C4-2B (cell line): ENCODE measurements around the gene KRTAP19-8.

Experiments
- ZFX ChIP-seq: fragments of 450-650 bp; IDR thresholded peaks from 2 replicates; pipeline ENCODE4 v1.6.1; 2017
- TF ChIP-seq, protein P1 (sequence below): fragments of 450-650 bp; conservative IDR thresholded peaks from 2 replicates; pipeline ENCODE4 v1.5.1; 2017; ENCODE audit warnings: mild to moderate bottlenecking

GRCh38 chr21:31072533-31072932 is 34.3 kb upstream of the KRTAP19-8 start:
- TF ChIP-seq, protein P1, sequence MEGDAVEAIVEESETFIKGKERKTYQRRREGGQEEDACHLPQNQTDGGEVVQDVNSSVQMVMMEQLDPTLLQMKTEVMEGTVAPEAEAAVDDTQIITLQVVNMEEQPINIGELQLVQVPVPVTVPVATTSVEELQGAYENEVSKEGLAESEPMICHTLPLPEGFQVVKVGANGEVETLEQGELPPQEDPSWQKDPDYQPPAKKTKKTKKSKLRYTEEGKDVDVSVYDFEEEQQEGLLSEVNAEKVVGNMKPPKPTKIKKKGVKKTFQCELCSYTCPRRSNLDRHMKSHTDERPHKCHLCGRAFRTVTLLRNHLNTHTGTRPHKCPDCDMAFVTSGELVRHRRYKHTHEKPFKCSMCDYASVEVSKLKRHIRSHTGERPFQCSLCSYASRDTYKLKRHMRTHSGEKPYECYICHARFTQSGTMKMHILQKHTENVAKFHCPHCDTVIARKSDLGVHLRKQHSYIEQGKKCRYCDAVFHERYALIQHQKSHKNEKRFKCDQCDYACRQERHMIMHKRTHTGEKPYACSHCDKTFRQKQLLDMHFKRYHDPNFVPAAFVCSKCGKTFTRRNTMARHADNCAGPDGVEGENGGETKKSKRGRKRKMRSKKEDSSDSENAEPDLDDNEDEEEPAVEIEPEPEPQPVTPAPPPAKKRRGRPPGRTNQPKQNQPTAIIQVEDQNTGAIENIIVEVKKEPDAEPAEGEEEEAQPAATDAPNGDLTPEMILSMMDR, result no peak
- no peak for TF ChIP-seq ZFX
